GM19099 (cell line): Measurements from ENCODE around the gene PBX1.

Experiments used
- POLR2A ChIP-seq: IDR thresholded peaks from 3 replicates; pipeline ENCODE4 v1.6.1; 2011; ENCODE audit warnings: low read depth; ENCODE audit not compliant: insufficient read length; ENCODE audit errors: extremely low read depth

Gene PBX1

DNA sequence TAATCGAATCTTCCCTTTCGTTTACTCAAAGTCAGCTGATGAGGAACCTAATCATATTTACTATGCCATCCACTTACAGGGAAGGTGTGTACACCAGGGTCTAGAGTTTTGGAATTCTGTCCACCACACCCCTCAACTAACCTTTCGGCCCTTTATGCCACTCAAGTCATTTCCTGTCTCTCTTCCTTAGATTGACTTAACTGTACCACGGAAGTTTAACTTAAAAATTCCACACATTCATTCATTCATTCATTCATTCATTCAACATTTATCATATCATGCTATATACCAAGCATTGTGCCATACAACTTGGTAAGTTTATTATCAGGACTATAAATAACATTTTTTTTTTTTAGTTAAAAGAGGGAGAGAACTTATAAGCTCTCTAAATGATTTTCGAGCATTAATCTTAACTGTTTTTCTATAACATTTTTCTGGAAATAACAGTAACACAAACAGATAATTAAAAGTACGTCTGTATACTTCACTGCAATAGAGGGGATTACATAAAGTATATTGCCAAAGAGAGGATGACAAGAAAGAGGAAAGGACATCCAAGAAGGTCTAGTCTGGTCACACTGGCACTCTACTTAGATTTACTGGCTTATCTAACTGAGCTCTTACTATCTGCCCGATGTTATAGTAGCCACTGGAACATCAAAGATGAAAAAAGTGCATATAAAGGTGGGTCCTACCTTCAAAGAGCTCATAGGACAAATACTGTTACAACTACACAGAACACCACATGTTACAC is 243.7 kb downstream of the PBX1 start:
- no peak for TF ChIP-seq POLR2A

GRCh38 chr1:164803366-164803765 is 244.4 kb downstream of the PBX1 start:
- no peak for TF ChIP-seq POLR2A

DNA sequence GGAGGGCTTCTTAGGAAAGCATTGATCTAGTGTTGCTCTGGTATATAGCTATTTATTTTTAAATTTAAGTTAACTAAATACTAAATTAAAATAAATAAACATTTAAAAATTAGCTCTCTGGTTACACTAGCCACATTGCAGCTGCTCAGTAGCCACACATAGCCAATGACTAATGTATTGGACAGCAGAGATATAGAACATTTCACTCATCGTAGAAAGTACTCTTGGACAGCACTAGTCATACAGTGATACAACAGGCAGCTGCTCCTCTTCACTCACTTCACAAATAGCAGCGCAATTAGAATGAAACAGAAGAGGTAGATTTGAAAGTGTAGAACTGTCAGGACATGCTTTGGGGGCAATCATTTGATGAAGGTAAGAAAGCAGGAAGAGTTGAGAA is 245.4 kb downstream of the PBX1 start:
- no peak for TF ChIP-seq POLR2A

DNA sequence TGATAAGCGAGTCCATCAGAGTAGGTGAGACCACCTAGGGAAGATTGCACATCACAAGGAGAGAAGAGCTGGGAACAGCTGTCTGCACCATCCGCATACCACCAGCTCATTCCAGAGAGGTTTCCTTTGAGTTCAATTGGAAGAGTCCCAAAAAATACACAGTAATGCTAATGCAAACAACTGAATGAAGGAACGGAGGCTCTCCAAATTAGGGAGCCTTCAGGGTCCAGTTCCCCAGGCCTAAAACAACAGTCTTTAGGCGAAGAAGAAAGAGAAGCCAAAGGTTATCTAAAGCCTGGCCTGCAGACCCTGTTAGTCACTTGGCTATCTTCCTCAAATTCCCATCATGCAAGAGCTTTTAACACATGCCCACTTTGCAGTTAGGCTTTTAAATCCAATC is 246.4 kb downstream of the PBX1 start:
- no peak for TF ChIP-seq POLR2A

GRCh38 chr1:164806531-164806930 is 247.5 kb downstream of the PBX1 start:
- TF ChIP-seq POLR2A, result no peak

DNA sequence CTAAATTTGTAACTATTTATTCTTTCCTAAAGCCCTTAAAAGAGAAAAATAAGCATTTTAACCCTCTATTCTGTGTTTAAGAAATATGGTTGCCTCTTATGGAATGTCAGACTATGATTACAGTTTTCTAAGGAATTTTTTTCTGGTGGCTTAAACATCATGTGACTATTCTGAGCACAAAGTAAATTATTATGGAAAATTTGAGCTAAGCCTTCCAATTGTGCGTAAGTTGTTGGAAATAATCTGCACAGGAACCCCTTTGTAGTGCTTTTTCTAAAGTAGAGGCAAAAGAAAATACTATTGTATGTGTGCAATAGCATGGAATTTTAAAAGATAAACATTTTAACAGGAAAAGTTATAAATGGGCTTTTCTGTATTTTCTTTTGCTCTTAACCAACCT is 254.8 kb downstream of the PBX1 start:
- TF ChIP-seq POLR2A, result no peak

DNA sequence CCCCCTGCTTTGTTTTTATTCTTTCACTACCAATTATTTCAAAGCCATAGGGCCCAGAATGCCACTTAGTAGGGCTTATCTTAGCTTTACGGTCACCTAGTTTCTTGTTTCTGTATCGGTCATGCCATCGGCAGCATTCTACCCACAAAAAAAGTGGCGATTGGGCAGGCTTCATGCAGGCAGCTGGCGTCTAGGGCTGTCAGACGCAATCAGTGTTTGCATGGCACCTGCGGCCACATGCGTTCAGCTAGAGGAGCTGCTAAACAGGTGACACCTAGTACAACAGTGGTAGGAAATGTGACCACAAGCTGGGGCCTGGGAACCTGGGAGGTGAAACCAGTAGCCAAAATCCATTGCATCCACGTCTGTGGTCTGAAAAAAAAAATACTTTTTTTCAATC is 262.7 kb downstream of the PBX1 start:
- TF ChIP-seq POLR2A, result no peak

DNA sequence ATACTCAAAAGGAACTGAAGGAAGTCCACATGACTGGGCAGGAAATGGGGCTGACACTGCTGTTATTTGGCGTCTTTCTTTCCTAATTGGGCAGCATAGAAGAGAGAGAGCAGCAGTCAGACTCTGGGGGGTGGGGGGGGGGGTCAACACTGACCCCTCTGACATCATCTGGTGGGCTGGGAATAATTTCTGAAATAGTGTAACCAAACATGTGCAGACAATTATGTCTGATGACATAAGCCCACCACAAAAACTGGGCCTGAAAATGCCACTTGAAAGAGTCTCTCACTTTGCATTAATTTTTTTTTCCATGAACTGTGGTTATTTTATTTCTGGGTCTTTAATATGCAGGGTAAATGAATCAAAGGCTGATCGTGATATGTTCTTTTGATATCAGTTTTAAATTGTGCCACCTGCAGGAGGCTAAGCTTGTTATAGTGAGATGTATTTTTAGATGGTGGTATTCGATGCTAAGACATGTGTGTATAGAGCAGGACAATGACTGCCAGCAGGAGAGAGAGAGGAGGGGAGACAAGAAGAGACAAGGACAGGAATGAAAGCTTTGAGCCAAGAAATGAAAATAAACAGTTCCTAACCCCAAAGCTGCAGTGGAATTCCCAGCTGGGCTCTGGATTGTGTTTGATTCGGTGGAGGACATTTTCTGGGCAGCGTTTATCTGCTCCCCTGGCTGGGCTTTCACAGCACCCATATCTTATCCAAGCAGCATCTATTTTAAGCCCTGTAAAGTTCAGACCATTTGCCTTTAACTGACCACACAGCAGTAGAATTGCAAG is 264.7 kb downstream of the PBX1 start:
- TF ChIP-seq POLR2A, result no peak

DNA sequence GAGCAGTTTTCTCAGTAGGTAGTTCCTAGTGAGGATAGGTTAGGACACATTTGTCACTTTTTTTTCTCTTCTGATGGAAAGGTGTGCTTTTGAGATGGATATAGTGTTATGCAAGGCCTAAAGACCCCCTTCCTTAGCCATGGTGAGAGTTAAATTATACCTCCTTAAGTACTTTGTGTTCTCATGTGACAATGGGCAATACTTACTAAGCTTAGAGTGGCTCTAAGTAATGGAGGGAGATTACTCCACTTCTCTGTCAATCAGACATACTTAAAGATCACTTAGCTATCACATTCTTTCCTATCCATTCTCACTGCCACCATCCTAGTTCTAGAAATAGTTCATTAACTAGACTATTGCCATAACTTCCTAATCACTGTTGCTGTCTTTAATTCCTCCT is 265.6 kb downstream of the PBX1 start:
- TF ChIP-seq POLR2A, result no peak

- no peak for TF ChIP-seq POLR2A
Observed at GRCh38 chr1:164830628-164831027, 271.6 kb downstream of the PBX1 start.

GRCh38 chr1:164834641-164835040 is 275.7 kb downstream of the PBX1 start:
- no peak for TF ChIP-seq POLR2A

GRCh38 chr1:164836614-164837018 is 277.6 kb downstream of the PBX1 start:
- no peak for TF ChIP-seq POLR2A

DNA sequence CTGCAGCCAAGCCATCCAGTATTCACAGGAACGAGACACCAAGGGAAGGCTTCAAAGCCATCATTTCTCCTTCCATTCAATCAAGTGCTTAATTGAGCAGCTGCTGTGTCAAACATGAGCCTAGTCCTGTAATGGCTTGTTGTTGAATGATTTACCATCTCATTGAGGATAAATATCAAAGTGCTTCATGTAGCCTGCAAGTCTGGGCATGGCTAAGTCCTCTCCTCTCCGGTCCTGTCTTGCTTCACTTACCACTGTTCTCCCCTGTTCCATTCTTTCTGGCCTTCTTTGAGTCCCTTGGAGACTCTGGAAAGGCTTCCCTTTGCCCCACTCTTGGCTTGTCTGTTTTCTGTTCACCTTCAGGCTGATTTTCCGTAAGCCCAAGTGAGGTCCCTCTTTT is 279.8 kb downstream of the PBX1 start:
- no peak for TF ChIP-seq POLR2A

DNA sequence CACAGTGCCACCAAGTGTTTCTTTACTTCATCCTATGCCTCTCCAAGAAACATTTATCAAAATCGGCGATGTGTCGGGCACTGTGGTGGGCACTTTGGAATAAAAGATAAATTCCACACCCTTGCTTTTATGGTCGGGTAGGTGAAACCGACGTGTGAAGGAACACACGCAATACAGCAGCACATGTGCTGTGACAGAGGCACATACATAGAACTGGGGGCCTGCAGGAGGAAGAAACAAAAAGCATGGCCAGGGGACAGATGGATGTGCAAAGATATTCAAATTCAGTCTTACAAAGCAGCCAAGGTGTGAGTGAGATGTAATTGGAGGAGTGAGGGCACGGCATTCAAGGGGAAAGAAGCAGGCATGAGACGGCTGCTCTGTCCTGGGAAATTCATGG is 282.0 kb downstream of the PBX1 start:
- no peak for TF ChIP-seq POLR2A

DNA sequence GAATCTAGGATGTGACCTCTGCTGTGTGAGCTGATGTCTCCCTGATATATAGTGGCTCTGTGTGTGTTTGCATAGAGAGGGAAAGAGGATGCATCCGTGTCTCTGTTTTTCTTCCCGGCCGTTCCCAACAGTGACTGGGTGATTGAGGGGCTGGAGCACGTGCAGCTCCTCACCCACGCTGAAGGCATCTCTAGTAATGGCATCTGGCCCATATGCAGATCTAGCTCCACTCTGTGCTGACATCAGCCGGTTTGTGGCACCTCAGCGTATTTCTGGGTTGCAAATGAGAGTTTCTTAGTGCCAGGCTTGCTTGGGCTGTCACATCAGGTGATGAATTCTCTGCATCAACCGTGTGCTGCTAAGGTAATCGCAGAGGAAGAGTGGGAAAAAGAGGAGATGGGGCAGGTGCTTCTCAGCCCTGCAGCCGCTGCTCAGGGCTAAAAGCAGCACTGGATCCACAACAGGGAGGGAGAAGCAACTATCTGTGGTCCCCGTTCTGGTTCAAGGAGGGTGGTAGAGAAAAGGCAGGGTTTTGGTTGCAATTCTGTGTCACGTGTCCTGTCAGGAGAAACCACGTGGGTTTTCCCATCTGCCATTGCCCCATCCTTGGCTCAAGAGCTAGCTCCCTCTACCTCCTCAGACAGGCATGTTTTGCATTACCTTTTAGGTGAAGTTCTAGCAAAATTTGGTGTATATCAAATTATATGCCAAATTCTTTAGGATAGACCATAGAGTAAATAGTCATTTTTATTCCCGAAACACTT is 282.9 kb downstream of the PBX1 start:
- no peak for TF ChIP-seq POLR2A
